ENCODE measurements around the gene CEP78. TPM values are rescaled to one million over a fixed set of nuclear protein-coding genes. Genes with fewer than 3 reads are reported as not detected.
A peak's percentile ranks its signal among the peaks of the same experiment; 100 is the strongest.

The CEP78 gene
- total RNA-seq, 1 donor from 2014 or later, result 66.4 TPM

GRCh38 chr9:78261403-78262001 lies 25.6 kb downstream of the CEP78 start:
- no peaks in the 10 kb centered on the region for H3K9me3 Mint-ChIP-seq
- H3K27ac Mint-ChIP-seq (ENCODE audit: unreplicated experiment), result no peak overlapping the region
- H3K4me1 Mint-ChIP-seq, result no peaks in the 10 kb centered on the region
- DNase-seq (ENCODE audit: low read depth, low spot score), result no peak
- no peaks in the 10 kb centered on the region for H3K27me3 Mint-ChIP-seq (ENCODE audit: low read depth)
- TF ChIP-seq, protein P1, sequence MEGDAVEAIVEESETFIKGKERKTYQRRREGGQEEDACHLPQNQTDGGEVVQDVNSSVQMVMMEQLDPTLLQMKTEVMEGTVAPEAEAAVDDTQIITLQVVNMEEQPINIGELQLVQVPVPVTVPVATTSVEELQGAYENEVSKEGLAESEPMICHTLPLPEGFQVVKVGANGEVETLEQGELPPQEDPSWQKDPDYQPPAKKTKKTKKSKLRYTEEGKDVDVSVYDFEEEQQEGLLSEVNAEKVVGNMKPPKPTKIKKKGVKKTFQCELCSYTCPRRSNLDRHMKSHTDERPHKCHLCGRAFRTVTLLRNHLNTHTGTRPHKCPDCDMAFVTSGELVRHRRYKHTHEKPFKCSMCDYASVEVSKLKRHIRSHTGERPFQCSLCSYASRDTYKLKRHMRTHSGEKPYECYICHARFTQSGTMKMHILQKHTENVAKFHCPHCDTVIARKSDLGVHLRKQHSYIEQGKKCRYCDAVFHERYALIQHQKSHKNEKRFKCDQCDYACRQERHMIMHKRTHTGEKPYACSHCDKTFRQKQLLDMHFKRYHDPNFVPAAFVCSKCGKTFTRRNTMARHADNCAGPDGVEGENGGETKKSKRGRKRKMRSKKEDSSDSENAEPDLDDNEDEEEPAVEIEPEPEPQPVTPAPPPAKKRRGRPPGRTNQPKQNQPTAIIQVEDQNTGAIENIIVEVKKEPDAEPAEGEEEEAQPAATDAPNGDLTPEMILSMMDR (conservative IDR thresholded peaks at IDR 0.05), result peak; percentile 83
- H3K4me3 Mint-ChIP-seq, result no peak overlapping the region
- H3K36me3 Mint-ChIP-seq (ENCODE audit: low read depth), result peaks cover 6% of the 10 kb centered on the region

DNA sequence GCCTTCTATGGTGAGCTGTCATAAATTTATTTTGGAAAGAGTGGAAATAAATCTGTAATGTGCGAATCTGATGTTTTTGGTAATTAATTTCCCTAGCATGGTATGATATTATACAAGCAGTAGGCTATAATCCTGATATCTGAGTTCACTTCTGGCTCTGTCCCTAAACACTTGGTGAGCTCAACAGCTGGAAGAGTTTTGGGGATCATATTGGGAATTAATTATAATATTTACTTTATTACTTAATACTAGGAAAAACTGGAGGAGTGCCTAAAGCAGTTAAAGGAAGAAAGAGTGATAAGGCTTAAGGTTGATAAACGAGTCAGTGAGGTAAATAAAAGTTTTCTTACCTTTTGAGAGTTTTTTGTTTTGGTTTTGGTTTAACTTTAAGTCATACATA lies 26.8 kb downstream of the CEP78 start:
- TF ChIP-seq, protein P1 (conservative IDR thresholded peaks at IDR 0.05), result no peak
- Mint-ChIP-seq H3K36me3 (ENCODE audit: low read depth) (peaks cover 11% of the 10 kb centered on the region), H3K4me3 (no peak overlapping the region), H3K27me3 (ENCODE audit: low read depth) (no peaks in the 10 kb centered on the region), H3K4me1 (no peaks in the 10 kb centered on the region), H3K9me3 (no peaks in the 10 kb centered on the region), H3K27ac (ENCODE audit: unreplicated experiment) (no peak overlapping the region)
- no peak for DNase-seq (ENCODE audit: low read depth, low spot score)

GRCh38 chr9:78267889-78268288 lies 32.0 kb downstream of the CEP78 start:
- no peak overlapping the region for H3K27ac Mint-ChIP-seq (ENCODE audit: unreplicated experiment)
- no peaks in the 10 kb centered on the region for H3K9me3 Mint-ChIP-seq
- H3K4me1 Mint-ChIP-seq, result no peaks in the 10 kb centered on the region
- TF ChIP-seq, protein P1 (conservative IDR thresholded peaks at IDR 0.05), result no peak
- H3K27me3 Mint-ChIP-seq (ENCODE audit: low read depth), result no peaks in the 10 kb centered on the region
- H3K4me3 Mint-ChIP-seq, result no peak overlapping the region
- peaks cover 29% of the 10 kb centered on the region for H3K36me3 Mint-ChIP-seq (ENCODE audit: low read depth)
- no peak for DNase-seq (ENCODE audit: low read depth, low spot score)

- H3K36me3 Mint-ChIP-seq (ENCODE audit: low read depth), result peaks cover 37% of the 10 kb centered on the region
- TF ChIP-seq, protein P1 (conservative IDR thresholded peaks at IDR 0.05), result no peak
- DNase-seq (ENCODE audit: low read depth, low spot score), result no peak
- H3K4me1 Mint-ChIP-seq, result no peaks in the 10 kb centered on the region
- no peaks in the 10 kb centered on the region for H3K9me3 Mint-ChIP-seq
- no peak overlapping the region for H3K27ac Mint-ChIP-seq (ENCODE audit: unreplicated experiment)
- no peaks in the 10 kb centered on the region for H3K27me3 Mint-ChIP-seq (ENCODE audit: low read depth)
- no peak overlapping the region for H3K4me3 Mint-ChIP-seq
Measured at GRCh38 chr9:78269784-78270183, 33.9 kb downstream of the CEP78 start.

DNA sequence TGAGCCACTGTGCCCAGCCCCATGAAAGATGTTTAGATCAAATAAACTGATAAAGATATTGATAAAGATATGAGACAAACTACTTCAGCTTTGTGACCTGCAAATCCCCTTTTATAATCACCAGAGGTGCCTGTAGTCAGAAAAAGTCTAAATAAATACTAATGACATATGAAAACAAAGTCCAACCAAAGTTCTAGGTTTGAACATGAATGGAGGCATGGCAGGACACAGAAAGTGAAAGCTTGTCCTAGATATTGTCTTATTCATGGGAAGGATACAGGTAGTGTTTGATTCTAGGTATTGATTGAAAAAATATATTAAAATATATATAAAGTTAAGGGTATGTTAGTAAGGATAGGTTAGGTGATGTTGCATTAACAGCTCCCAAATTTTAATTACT lies 36.4 kb downstream of the CEP78 start:
- no peaks in the 10 kb centered on the region for H3K27me3 Mint-ChIP-seq (ENCODE audit: low read depth)
- no peaks in the 10 kb centered on the region for H3K4me1 Mint-ChIP-seq
- H3K9me3 Mint-ChIP-seq, result no peaks in the 10 kb centered on the region
- H3K27ac Mint-ChIP-seq (ENCODE audit: unreplicated experiment), result no peak overlapping the region
- H3K4me3 Mint-ChIP-seq, result no peak overlapping the region
- peaks cover 36% of the 10 kb centered on the region for H3K36me3 Mint-ChIP-seq (ENCODE audit: low read depth)
- no peak for DNase-seq (ENCODE audit: low read depth, low spot score)
- TF ChIP-seq, protein P1 (conservative IDR thresholded peaks at IDR 0.05), result no peak
